Gastrocnemius medialis (tissue), 4 donors: ENCODE data around the gene EIF3F. TPM values are rescaled to one million over a fixed set of nuclear protein-coding genes. Genes with fewer than 3 reads are reported as not detected.

ENCODE experiments used
- ATAC-seq, 2 donors: fragments of 150-250 bp; one replicate each; pipeline ENCODE4 v1.9.1; 2016
- DNase-seq, 2 donors: peaks; one replicate each; pipeline ENCODE4 v3.0.0-alpha.2; 2019
- H3K27ac ChIP-seq, 4 donors: fragments of 200-600 bp; sonication (generic); 1 replicate in 1 of 4; 2 replicates in 3 of 4; pipeline ENCODE4 v1.5.1; 2016 to 2018; ENCODE audit warnings: mild to moderate bottlenecking in 2 of 4, moderate library complexity in 1 of 4
- H3K27me3 ChIP-seq, 3 donors: fragments of 200-600 bp; sonication (generic) in 2 of 3; 1 replicate in 1 of 3; 2 replicates in 2 of 3; pipeline versions ENCODE4 v1.5.1 to v1.6.0; 2016 to 2019; ENCODE audit warnings: mild to moderate bottlenecking in 1 of 3, moderate library complexity in 1 of 3
- H3K36me3 ChIP-seq, 2 donors: fragments of 200-600 bp; sonication (generic) in 1 of 2; one replicate each; pipeline ENCODE4 v1.5.1; 2017 to 2018
- H3K4me1 ChIP-seq, 2 donors: fragments of 200-600 bp; sonication (generic) in 1 of 2; one replicate each; pipeline ENCODE4 v1.5.1; 2016 to 2017; ENCODE audit warnings: mild to moderate bottlenecking in 2 of 2
- H3K4me3 ChIP-seq, 4 donors: fragments of 200-600 bp; sonication (generic) in 3 of 4; 1 replicate in 1 of 4; 2 replicates in 3 of 4; pipeline ENCODE4 v1.5.1; 2016 to 2019; ENCODE audit warnings: mild to moderate bottlenecking in 2 of 4
- H3K9me3 ChIP-seq, 3 donors: fragments of 200-600 bp; sonication (generic) in 2 of 3; 1 replicate in 1 of 3; 2 replicates in 2 of 3; pipeline ENCODE4 v1.5.1; 2016 to 2019
- CTCF ChIP-seq, 5 experiments: fragments of 450-650 bp in 3 of 5; fragments of 200-600 bp in 2 of 5; sonication (generic) in 2 of 5; IDR thresholded peaks in 4 of 5; conservative IDR thresholded peaks in 1 of 5; 1 replicate in 4 of 5; 2 replicates in 1 of 5; pipeline ENCODE4 v1.5.1; 2016 to 2019; ENCODE audit warnings: antibody characterized with exemption in 5 of 5, mild to moderate bottlenecking in 3 of 5, moderate library complexity in 3 of 5
- POLR2A ChIP-seq, 2 donors: fragments of 450-650 bp; IDR thresholded peaks; one replicate each; pipeline ENCODE4 v1.6.1; 2017; ENCODE audit warnings: antibody characterized with exemption in 2 of 2, mild to moderate bottlenecking in 2 of 2, moderate library complexity in 2 of 2
- in situ Hi-C, 4 donors: fragments of 200-750 bp; cut with MboI; loops; one replicate each; pipeline versions ENCODE4 v1.15.0 to v1.8.0; 2017; ENCODE audit warnings: low sequenced_read_pairs in 4 of 4
- intact Hi-C: fragments of 100-400 bp; cut with DNase I; formaldehyde crosslinking; loops from one replicate; pipeline ENCODE4 v1.15.1; 2023; ENCODE audit warnings: low total_unique reads
- total RNA-seq, 4 donors: library from RNA; depleted of rRNA; stranded (reverse); fragments of >200 nt; gene quantifications; one replicate each; pipeline versions ENCODE4 v1.1.0 to v1.2.3, GENCODE V29; 2016

The EIF3F gene
- total RNA-seq, 4 donors from 2014 or later: 187 to 303 (median 239) TPM

- Histone ChIP-seq H3K4me1 (peaks cover 7 to 17% of the 10 kb centered on the region in 2 donors), H3K27me3 (peaks cover 10 to 27% (median 27%) of the 10 kb centered on the region in 3 donors), H3K9me3 (no peaks in the 10 kb centered on the region), H3K27ac (no peak overlapping the region), H3K36me3 (no peaks in the 10 kb centered on the region), H3K4me3 (no peak overlapping the region)
- no peak for DNase-seq
- intact Hi-C loops: no loop called here
- ATAC-seq: no peak
- in situ Hi-C loops: no loop called here
- TF ChIP-seq POLR2A (IDR thresholded peaks at IDR 0.05) (no peak), CTCF (IDR thresholded peaks at IDR 0.05 in 4 of 5, conservative IDR thresholded peaks at IDR 0.05 in 1 of 5) (no peak)
Measured at GRCh38 chr11:8021920-8022319, 34.8 kb downstream of the EIF3F start.

GRCh38 chr11:8022876-8023275, 35.7 kb downstream of the EIF3F start:
- Histone ChIP-seq H3K36me3 (no peaks in the 10 kb centered on the region), H3K4me1 (peaks cover 7 to 17% of the 10 kb centered on the region in 2 donors), H3K27me3 (peaks cover 10 to 25% (median 21%) of the 10 kb centered on the region in 3 donors), H3K27ac (no peak overlapping the region), H3K4me3 (no peak overlapping the region), H3K9me3 (no peaks in the 10 kb centered on the region)
- in situ Hi-C loops: no loop called here
- ATAC-seq: no peak
- TF ChIP-seq POLR2A (IDR thresholded peaks at IDR 0.05) (no peak), CTCF (IDR thresholded peaks at IDR 0.05 in 4 of 5, conservative IDR thresholded peaks at IDR 0.05 in 1 of 5) (no peak)
- intact Hi-C loops: no loop called here
- no peak for DNase-seq

- Histone ChIP-seq H3K4me3 (no peak overlapping the region), H3K36me3 (no peaks in the 10 kb centered on the region), H3K4me1 (peaks cover 0 to 8% of the 10 kb centered on the region in 2 donors), H3K27me3 (peaks cover 10 to 16% (median 11%) of the 10 kb centered on the region in 3 donors), H3K27ac (no peak overlapping the region), H3K9me3 (no peaks in the 10 kb centered on the region)
- no peak for TF ChIP-seq CTCF (IDR thresholded peaks at IDR 0.05 in 4 of 5, conservative IDR thresholded peaks at IDR 0.05 in 1 of 5)
- TF ChIP-seq POLR2A (IDR thresholded peaks at IDR 0.05): no peak
- intact Hi-C loops: no loop called here
- no peak for DNase-seq
- in situ Hi-C loops: no loop called here
- no peak for ATAC-seq
Measured at GRCh38 chr11:8023831-8024555, 36.9 kb downstream of the EIF3F start.

GRCh38 chr11:8025123-8025522, 38.0 kb downstream of the EIF3F start:
- intact Hi-C loops (no loop called here), in situ Hi-C loops (no loop called here)
- ATAC-seq (no peak), DNase-seq (no peak)
- Histone ChIP-seq H3K27ac (no peak overlapping the region), H3K9me3 (no peaks in the 10 kb centered on the region), H3K4me3 (no peak overlapping the region), H3K36me3 (no peaks in the 10 kb centered on the region), H3K27me3 (peaks cover 6 to 11% (median 8%) of the 10 kb centered on the region in 3 donors), H3K4me1 (peaks cover 0 to 3% of the 10 kb centered on the region in 2 donors)
- TF ChIP-seq POLR2A (IDR thresholded peaks at IDR 0.05): no peak
- no peak for TF ChIP-seq CTCF (IDR thresholded peaks at IDR 0.05 in 4 of 5, conservative IDR thresholded peaks at IDR 0.05 in 1 of 5)
